NCI-H748 treated with DMSO at 0.1 percent for 48 hours (cell line): ENCODE measurements around the gene SCARF2.
"Not testable (repeated sequence)": the region's sequence is repeated elsewhere in the genome, so short reads cannot be mapped to it uniquely, and the experiment has no call there.

Source experiments
- DNase-seq: peaks from one replicate; lab custom pipeline; 2025; lab: John Stamatoyannopoulos, UW

SCARF2 gene

DNA sequence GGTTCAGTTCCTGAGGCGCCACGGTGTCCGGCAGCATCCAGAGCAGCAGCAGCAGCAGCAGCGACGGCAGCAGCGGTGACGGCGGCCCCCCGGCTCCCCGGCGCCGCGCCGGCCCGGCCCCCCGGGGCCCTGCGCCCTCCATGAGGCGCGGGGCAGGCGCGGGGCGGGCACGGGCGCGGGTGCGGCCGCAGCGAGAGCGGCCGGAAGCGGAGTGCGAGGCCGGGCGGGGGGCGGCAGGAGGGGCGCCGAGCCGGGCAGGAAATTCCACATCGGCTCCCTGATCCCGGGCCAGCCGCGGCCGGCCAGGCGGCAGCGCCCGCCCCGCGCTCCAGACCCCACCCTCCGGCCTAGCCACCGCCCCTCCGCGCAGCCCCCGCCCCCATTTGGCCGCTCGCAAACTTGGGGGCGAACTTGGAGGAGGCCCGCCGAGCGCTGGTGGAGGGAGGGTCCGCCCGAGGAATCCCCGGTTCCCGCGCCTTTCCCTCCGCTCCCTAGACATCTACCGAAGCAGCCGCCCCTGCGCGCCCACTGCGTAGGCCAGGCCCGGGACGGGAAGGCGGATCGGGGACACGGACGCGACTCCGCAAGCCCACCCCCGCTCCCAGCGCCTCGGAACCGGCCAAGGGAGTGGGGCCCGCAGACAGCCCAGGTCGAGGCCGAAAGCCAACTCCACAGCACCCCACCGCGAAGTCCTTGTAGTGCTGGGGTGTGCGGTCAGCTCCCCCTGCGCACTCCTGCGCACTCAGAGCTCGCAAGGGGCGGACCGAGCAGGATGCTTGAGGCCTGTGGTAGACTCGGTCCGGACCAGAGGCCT is at the start of gene SCARF2:
Gene SCARF2, minus strand, starts transcription at position 213 of the 814 bp plus-strand sequence. Its CDS starts 71 bp downstream, at position 142.
- no peak for DNase-seq

DNA sequence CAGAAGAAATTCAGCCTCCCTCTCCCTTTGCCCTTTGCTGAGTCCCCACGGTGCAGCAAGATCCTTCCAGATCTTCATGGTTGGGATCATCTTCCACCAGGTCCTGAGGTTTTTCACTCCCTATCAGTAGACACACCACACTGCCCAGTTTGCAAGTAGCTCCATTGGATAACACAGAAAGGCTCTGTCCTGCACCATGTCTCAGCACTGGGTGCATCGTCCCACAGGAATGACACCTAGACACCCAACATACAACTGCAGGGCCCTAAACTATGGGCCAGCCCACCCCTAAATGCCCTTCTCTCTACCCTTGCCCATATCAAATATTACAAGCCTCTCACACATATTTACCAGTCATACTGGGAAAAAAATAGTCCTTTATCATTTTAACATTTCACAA is 48.6 kb upstream of the SCARF2 start:
- DNase-seq = no peak

DNA sequence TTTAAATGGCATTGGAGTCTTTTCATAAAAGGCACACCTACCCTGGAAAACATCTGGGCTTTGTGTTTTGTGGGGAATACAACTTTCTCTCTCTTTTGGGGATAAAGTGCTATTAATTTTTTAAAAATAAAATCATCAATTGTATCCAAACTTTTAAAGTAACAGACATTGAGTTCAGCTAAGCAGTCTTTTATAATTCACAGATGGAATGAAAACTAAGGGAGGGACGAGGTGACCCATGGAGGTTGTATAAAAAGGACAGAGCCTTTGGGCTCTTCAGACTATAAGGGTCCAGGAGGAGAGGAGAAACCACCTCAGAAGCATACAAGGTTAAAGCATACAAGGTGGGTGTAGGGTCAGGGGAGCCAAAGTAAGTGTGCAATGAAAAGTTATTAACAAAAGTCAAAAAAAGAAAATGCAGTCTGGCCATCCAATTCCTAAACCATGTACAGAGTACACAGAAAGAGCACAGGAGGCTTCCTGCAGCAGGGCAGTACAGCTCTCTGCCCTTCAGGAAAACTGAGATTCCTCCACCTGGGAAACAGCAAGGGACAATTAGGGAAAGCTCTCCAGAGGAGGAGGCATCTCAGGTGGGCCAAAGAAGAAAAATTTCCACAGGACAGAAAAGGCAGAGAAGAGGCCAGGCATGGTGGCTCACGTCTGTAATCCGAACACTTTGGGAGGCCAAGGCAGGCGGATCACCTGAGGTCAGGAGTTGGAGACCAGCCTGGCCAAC is 47.5 kb upstream of the SCARF2 start:
- no peak for DNase-seq

DNA sequence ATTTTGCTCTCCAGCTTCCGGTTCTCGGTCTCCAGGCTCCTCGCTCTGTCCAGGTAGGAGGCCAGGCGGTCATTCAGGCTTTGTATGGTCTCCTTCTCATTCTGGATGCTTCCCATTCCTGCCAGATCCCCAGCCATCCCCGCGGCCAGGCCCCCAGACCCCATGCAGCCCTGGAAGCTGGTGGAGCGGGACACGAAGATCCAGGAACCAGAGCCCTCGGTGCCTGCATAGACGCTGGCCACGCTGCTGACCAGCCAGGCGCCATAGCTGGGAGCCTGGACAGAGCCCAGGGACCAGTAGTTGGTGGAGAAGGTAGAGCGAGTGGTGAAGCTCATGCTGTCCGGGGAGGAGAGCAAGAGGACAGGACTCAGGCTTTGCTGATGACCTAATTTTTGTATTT is 46.1 kb upstream of the SCARF2 start:
- no peak for DNase-seq

GRCh38 chr22:20483143-20483506 is 45.5 kb upstream of the SCARF2 start:
- DNase-seq = not testable (repeated sequence)

- DNase-seq = no peak
Observed at GRCh38 chr22:20479612-20480196, 42.1 kb upstream of the SCARF2 start.

GRCh38 chr22:20478059-20478458 is 40.4 kb upstream of the SCARF2 start:
- DNase-seq = not testable (repeated sequence)

DNA sequence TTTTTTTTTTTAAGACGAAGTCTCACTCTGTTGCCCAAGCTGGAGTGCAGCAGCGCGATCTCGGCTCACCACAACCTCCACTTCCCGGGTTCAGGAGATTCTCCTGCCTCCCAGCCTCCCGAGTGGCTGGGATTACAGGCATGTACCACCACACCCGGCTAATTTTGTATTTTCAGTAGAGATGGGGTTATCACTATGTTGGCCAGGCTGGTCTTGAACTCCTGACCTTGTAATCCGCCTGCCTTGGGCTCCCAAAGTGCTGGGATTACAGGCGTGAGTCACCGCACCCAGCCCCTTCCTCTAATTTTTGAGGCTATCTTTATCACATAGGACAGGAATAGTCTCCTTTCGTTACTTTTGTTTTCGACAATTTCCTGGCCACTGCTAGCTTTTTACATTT is 37.9 kb upstream of the SCARF2 start:
- DNase-seq = not testable (repeated sequence)

DNA sequence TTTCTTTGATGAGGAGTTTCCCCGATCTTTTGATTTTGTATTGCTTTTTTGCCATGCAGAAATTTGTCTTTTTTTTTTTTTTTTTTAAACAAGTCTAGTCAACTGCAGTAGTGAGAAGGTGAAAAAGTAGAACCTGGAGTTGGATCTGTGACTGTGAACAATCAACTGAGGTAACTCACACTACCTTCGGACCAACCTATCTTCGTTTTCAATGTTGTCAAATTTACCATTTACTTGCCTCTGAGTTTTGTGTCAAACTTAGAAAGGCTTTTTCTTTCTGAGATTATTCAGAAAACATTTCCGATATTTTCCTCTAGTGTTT is 37.5 kb upstream of the SCARF2 start:
- DNase-seq = no peak

- DNase-seq = no peak
Observed at GRCh38 chr22:20472629-20473442, 35.2 kb upstream of the SCARF2 start.

GRCh38 chr22:20471126-20471833 is 33.7 kb upstream of the SCARF2 start:
- DNase-seq = no peak

GRCh38 chr22:20470525-20470924 is 32.9 kb upstream of the SCARF2 start:
- not testable (repeated sequence) for DNase-seq

DNA sequence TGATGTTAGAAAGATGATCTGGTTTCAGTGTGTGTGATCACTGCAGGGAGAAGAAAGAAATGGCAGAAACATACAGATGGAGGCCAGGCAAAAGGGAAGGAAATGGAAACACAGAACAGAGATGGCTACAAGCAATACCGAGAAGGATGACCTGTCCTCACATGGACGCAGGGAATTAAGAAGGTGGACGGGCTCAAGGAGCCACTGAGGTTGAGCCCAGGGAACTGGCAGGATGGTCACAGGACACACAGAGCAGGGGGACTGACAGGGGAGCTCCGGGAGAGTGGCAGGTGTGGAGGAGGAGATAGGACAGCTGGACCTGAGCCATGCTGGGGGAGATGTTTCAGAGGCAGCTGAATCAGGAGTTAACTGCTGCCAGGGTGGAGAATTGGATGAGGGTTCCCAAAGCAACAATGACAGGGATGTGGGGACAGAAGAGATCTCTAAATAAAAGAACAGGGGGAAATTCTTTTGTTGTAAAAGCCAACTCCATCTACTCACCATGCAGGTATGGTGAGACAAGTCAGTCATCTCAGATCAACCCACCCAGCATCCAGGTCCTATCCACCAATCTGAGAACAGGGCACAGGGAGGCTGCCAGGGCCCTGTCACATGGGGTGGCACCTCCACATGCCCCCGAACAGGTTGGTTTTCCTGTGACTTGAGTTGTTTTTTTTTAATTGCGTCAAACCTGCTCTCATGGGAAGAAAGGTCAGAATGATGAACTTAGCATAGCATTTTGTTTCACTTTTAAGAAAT is 31.7 kb upstream of the SCARF2 start:
- DNase-seq = no peak

- no peak for DNase-seq
Observed at GRCh38 chr22:20466659-20467379, 29.2 kb upstream of the SCARF2 start.

GRCh38 chr22:20465759-20466077 is 28.1 kb upstream of the SCARF2 start:
- DNase-seq = no peak

DNA sequence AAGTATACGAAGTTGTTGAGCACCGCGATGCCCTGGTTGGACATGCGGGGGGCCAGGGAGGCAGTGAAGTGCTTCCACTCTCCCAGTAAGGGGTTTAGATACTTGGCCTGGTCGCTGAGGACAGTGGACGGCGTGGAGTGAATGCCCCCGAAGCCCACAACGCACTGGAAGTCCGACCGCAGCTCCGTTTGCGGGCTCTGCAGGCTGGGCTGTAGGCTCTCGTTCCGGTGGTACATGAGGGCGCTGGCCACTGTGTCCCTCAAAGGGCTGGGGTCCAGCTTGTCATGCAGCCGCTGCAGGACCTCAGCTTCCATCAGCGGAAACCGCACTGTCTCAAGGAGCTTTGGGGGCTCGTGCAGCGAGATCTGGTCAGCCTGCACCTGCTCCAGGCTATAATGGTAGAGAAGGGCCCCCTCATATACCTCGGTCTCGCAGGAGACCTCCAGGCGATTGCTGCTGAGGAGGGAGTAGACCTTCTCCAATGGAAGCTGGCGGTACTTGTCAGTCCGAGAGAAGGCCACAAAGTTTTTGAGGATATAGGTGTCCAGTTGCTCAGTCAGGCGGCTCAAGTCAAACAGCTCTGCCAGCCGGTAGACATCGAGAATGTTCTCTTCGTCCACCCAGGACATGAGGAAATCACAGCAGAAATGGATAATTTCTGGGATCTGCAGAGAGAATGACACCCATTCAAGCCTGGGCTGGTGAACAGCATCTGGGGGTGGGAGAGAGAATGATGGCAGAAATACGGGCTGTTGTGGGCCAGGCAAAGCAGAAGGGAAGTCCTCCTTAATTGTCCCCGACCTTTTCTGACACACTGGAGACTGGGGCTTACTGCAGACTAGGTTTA is 27.5 kb upstream of the SCARF2 start:
- DNase-seq = no peak

GRCh38 chr22:20464096-20464614 is 26.5 kb upstream of the SCARF2 start:
- no peak for DNase-seq

GRCh38 chr22:20463324-20464095 is 25.9 kb upstream of the SCARF2 start:
- DNase-seq = no peak
